Activated T-helper 2 cell treated with anti-CD3 and anti-CD28 coated beads, Interferon-gamma antibody, Interleukin-2, Interleukin-4, amounts not matched to agents 10 μg/mL and 5 μg/mL and 100 μg/mL, durations not matched to agents 14 hours and 24 hours and 36 hours (primary cell): ENCODE measurements around the gene SLC16A12. TPM values are rescaled to one million over a fixed set of nuclear protein-coding genes. Genes with fewer than 3 reads are reported as not detected.

Experiments used
- DNase-seq: peaks from one replicate; pipeline ENCODE4 v3.0.0; 2021; ENCODE audit warnings: low spot score
- H3K27ac Mint-ChIP-seq: one replicate; pipeline ENCODE4 v1.8.0; 2021; ENCODE audit warnings: mixed read lengths
- H3K27me3 Mint-ChIP-seq: one replicate; pipeline ENCODE4 v1.8.0; 2021; ENCODE audit warnings: low read depth, mixed read lengths
- H3K36me3 Mint-ChIP-seq: one replicate; pipeline ENCODE4 v1.8.0; 2021; ENCODE audit warnings: low read depth, mixed read lengths
- H3K4me1 Mint-ChIP-seq: one replicate; pipeline ENCODE4 v1.8.0; 2021; ENCODE audit warnings: low read depth, mixed read lengths
- H3K4me3 Mint-ChIP-seq: one replicate; pipeline ENCODE4 v1.8.0; 2021; ENCODE audit warnings: low read depth, mild to moderate bottlenecking, moderate library complexity, mixed read lengths
- H3K9me3 Mint-ChIP-seq: one replicate; pipeline ENCODE4 v1.8.0; 2021; ENCODE audit warnings: mixed read lengths
- intact Hi-C: fragments of 100-400 bp; cut with micrococcal nuclease; formaldehyde crosslinking; loops from one replicate; pipeline ENCODE4 v1.15.1; 2023
- total RNA-seq: library from RNA; stranded (reverse); gene quantifications from 2 replicates; pipeline ENCODE4 v1.2.3, GENCODE V29; 2022

Gene SLC16A12, protein sequence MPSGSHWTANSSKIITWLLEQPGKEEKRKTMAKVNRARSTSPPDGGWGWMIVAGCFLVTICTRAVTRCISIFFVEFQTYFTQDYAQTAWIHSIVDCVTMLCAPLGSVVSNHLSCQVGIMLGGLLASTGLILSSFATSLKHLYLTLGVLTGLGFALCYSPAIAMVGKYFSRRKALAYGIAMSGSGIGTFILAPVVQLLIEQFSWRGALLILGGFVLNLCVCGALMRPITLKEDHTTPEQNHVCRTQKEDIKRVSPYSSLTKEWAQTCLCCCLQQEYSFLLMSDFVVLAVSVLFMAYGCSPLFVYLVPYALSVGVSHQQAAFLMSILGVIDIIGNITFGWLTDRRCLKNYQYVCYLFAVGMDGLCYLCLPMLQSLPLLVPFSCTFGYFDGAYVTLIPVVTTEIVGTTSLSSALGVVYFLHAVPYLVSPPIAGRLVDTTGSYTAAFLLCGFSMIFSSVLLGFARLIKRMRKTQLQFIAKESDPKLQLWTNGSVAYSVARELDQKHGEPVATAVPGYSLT
- total RNA-seq = not detected in 2 replicates

DNA sequence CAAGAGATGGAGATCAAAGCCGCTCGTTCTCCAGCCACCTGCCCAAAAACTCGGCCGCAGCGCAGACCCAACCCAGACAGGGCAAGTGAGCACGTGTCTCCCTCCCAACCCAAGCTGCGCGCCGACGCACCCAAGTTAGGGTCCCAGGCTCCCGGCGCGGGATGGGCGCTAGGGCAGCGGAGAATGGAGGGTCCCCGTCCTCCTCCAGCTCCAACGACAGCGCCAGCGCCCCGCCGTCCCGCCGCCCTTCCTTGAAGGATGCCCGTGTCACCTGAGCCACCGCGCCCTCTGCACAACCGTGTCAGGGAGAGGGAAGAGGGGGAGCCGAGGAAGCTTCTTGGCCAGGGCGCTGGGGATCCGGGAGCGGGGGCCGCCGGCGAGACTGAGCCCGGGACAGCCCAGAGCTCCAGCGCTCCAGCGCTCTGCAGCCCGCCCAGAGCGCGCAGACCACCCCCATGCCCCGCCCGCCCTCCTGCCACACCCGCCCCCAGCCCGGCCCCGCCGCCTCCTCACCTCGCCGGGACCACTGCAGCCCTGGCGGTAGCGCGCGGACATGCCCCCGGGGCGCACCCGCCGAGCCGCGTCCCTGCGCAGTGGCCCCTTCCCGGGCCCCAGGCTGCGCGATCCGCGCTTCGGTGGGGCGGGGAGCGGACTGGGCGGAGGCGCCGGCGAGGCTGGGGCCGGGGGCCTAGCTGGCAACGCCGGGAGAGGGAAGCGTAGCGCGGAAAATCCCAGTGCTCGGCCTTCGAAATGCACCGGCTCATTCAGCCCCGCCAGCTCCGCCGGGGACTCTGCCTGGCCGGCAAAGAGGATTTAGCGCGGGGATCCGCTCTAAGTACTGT, at the start of gene SLC16A12:
SLC16A12 (minus strand) TSS at position 424 of the 842 bp plus-strand sequence. CDS start 73,016 bp downstream, outside the sequence.
- Mint-ChIP-seq H3K27me3 (peaks cover 72% of the 10 kb centered on the region), H3K9me3 (no peaks in the 10 kb centered on the region), H3K36me3 (no peaks in the 10 kb centered on the region), H3K4me1 (peaks cover 3% of the 10 kb centered on the region), H3K27ac (no peak within 1 kb of the TSS), H3K4me3 (no peak within 1 kb of the TSS)
- intact Hi-C loops = no loop called here
- no peak for DNase-seq

DNA sequence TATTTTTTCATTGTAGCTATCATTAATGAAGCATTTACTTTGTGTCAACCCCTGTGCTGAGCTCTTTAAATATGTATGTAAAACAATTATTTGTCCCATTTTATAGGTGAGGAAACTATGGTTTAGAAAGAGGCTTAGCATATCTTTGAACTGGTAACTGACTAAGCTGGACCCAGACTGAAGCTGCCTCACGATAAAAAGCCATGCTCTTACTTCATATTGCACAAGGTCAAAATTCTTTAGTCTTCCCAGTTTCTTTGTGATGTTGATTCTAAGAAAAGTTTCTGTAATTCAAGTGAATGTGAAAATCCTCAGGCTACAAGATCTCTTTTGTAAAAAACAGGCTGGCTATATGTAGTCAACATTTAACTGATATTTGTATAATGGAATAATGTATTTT, 46.6 kb upstream of the SLC16A12 start:
- H3K9me3 Mint-ChIP-seq = no peaks in the 10 kb centered on the region
- DNase-seq = no peak
- H3K36me3 Mint-ChIP-seq = peaks cover under 1% of the 10 kb centered on the region
- no peak overlapping the region for H3K4me3 Mint-ChIP-seq
- no peak overlapping the region for H3K27ac Mint-ChIP-seq
- intact Hi-C loops = no loop called here
- no peaks in the 10 kb centered on the region for H3K27me3 Mint-ChIP-seq
- no peaks in the 10 kb centered on the region for H3K4me1 Mint-ChIP-seq

DNA sequence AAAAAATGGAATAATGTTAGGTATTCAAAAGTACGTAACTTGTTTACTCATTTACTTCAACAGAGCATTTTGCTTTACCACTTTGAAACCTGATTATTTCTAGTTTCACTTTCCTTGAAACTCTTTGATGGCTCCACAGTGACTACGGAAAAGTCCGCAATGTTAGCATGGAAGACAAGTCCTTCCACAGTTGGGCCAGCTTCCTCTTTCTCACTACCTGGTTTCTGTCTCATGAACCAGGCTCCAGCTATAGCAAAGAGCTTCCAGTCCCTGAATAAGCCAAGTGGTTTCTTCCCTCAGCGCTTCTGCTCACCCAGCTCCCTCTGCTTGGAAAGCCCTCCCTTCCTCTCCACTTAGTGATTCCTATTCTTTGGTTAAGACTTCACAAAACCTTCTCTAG, 44.8 kb upstream of the SLC16A12 start:
- H3K4me3 Mint-ChIP-seq = no peak overlapping the region
- H3K27me3 Mint-ChIP-seq = no peaks in the 10 kb centered on the region
- H3K4me1 Mint-ChIP-seq = no peaks in the 10 kb centered on the region
- H3K27ac Mint-ChIP-seq = no peak overlapping the region
- no peaks in the 10 kb centered on the region for H3K9me3 Mint-ChIP-seq
- intact Hi-C loops = no loop called here
- no peak for DNase-seq
- no peaks in the 10 kb centered on the region for H3K36me3 Mint-ChIP-seq

DNA sequence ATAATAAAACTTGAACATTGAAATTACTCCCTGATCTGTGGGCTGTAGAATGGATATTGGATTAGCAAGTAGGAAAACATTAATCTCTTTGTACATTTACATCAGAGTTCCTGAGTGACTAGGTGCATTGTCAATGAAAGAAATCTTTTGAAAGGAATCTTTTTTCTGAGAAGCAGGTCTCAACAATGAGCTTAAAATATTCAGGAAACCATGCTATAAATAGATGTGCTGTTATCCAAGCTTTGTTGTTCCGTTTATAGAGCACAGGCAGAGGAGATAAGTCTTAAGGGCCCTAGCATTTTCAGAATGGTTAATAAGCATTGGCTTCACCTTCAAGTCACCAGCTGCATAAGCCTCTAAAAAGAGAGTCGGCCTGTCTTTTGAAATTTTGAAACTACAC, 41.3 kb upstream of the SLC16A12 start:
- DNase-seq = no peak
- no peaks in the 10 kb centered on the region for H3K36me3 Mint-ChIP-seq
- H3K4me1 Mint-ChIP-seq = no peaks in the 10 kb centered on the region
- H3K9me3 Mint-ChIP-seq = no peaks in the 10 kb centered on the region
- no peak overlapping the region for H3K27ac Mint-ChIP-seq
- intact Hi-C loops = no loop called here
- no peak overlapping the region for H3K4me3 Mint-ChIP-seq
- H3K27me3 Mint-ChIP-seq = no peaks in the 10 kb centered on the region

DNA sequence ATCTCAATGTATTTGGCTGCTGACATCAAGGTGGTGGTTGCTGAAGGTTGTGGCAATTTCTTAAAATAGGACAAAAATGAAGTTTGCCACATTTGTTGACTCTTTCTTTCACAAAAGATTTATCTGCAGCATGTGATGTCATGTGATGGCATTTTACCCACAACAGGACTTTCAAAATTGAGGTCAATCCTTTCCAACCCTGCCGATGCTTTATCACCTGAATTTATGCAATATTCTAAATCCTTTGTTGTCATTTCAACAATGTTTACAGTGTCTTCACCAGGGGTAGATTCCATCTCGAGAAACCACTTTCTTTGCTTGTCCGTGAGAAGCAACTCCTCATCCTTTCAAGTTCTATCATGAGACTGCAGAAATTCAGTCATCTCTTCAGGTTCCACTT, 40.6 kb upstream of the SLC16A12 start:
- intact Hi-C loops = no loop called here
- Mint-ChIP-seq H3K4me1 (no peaks in the 10 kb centered on the region), H3K27me3 (no peaks in the 10 kb centered on the region), H3K9me3 (no peaks in the 10 kb centered on the region), H3K36me3 (no peaks in the 10 kb centered on the region), H3K4me3 (no peak overlapping the region), H3K27ac (no peak overlapping the region)
- DNase-seq = no peak

DNA sequence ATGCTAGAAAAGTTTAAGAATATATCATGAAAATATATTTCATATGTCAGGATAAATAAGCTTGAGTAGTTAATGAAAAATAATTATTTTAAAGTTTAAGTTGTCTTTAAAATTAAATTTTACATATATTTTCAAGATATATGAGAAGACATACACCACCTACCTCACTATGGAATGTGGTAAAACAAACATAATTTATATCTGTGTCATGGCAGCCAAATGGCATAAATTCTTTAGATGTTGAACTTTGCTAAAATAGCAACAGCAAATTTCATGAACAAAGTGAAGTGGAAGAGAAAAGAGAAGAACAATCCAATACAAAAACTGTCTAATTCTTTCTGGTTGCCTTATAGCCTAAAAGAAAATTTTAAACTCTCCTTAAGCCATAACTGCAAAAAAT, 39.6 kb upstream of the SLC16A12 start:
- DNase-seq = no peak
- intact Hi-C loops = no loop called here
- Mint-ChIP-seq H3K27me3 (peaks cover 2% of the 10 kb centered on the region), H3K27ac (no peak overlapping the region), H3K4me1 (no peaks in the 10 kb centered on the region), H3K4me3 (no peak overlapping the region), H3K9me3 (no peaks in the 10 kb centered on the region), H3K36me3 (no peaks in the 10 kb centered on the region)

DNA sequence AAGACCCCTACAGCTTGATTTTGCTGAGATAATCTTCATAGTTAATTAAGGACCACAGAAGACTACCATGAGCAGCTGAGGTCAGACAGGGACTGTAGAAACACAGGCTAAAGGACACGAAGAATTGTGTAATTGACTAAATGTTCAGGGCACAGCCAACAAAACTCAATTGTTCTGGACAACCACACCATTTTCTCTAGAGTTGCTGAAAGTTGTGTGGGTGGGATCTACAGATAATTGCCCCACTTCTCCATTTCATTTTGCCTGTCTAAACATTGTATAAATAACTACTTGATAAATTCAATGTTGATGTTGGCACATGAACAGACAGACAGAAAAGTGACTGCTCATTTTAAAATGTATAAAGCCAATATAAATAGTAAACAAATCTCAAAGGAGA, 39.0 kb upstream of the SLC16A12 start:
- Mint-ChIP-seq H3K9me3 (no peaks in the 10 kb centered on the region), H3K4me1 (no peaks in the 10 kb centered on the region), H3K27ac (no peak overlapping the region), H3K27me3 (peaks cover 2% of the 10 kb centered on the region), H3K4me3 (no peak overlapping the region), H3K36me3 (no peaks in the 10 kb centered on the region)
- intact Hi-C loops = no loop called here
- no peak for DNase-seq

DNA sequence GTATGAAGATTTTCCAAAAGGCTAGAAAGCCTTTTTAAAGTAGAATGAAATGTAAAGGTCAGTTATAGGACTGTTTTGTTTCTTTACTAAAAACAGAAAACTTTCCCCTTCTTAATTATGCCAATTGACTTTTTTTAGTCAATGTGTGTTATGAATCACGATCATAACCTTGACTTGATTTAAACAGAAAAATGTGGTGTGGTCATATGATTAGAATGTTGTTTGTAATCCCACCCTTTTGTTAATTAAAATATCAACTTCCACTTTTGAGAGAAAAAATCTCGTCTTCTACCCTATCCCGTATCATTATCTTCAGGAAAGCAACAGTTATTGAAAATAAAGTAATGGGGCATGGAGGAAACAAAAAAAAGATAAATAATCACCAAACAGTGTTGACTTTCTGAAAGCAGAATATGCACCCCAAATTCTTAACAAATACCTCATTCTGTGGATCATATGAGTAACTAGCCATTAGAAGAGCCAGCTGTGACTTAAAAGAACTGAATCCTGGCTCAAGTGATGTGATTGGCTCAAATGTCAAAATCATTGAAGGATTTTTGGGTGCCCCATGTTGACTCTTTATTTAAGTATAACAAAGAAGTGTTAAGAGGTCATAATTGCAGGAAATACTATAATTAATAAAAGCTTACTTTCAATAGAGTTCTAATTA, 32.3 kb upstream of the SLC16A12 start:
- Mint-ChIP-seq H3K9me3 (no peaks in the 10 kb centered on the region), H3K4me1 (peaks cover 2% of the 10 kb centered on the region), H3K4me3 (no peak overlapping the region), H3K36me3 (no peaks in the 10 kb centered on the region), H3K27ac (no peak overlapping the region), H3K27me3 (peaks cover 27% of the 10 kb centered on the region)
- no peak for DNase-seq
- intact Hi-C loops = no loop called here

DNA sequence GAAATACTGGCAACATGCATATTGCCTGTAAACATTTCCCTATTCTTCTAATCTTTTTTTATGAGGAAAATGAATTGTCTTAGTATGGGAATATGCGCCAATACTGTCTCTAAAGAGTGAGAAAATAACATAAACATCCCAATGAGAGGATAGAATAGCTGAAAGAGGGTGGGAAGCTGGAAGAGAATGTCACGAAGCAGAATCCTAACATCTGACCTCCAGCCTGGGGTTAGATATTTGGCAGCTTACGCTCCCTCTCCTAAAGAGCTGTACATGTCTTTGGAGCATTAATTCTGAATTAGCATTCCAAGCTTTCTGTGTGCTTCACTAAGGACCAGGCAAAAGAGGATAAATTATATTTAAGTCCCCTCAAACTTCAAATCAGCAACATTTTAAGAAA, 31.6 kb upstream of the SLC16A12 start:
- H3K9me3 Mint-ChIP-seq = no peaks in the 10 kb centered on the region
- intact Hi-C loops = no loop called here
- peaks cover 30% of the 10 kb centered on the region for H3K27me3 Mint-ChIP-seq
- peaks cover 2% of the 10 kb centered on the region for H3K4me1 Mint-ChIP-seq
- H3K36me3 Mint-ChIP-seq = no peaks in the 10 kb centered on the region
- no peak for DNase-seq
- no peak overlapping the region for H3K27ac Mint-ChIP-seq
- no peak overlapping the region for H3K4me3 Mint-ChIP-seq

DNA sequence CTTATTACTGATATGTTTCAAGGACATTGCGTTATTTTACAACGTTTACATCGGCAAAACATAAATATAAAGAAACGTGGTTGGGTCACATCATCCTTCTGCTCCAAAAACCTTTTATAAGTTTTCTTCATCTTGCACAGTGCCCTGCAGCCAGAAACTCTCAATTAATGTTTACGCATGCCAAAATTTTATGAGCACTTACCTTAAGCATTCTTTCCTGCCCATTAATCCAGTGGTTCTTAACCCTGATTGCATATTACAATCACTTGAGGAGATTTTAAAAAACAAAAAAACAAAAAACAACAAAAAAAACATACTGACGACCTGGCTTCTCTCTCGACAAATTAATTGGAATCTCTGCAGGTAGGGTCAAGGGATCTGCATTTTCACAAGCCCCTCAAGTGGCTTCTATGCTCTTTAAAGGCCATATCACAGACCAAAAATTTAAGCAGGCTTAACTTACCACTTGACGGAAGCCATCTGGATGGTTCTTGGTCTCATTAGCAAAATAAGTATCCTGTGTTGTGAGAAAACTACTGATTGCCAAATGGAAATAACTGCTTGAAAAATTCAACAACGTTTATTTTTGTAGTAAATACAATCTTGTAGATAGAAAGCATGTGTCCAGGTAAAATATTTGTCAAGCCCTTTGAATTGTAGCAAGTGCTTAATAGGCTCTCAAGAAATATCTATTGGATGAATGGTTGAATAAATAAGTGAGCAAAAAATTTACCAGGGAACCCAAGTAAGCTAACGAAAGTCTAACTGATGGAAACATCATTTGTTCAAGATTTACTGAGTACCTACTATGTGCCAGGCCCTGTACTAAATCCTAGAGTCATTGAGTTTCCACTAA, 30.9 kb upstream of the SLC16A12 start:
- intact Hi-C loops = no loop called here

DNA sequence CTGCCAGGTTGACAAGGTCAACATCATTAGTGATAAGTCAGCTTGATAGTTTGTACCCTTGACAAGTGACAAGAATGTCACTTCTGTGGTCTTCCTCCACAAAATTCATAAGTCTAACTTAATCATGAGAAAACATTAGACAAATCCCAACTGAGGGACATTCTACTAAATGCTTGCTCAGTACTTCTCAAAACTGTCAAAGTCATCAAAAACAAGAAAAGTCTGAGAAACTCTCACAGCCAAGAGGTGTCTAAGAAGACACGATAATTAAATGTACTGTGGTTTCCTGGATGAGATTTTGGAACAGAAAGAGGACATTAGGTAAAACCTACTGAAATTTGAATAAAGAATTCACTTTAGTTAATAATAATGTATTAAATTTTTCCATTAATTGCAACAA, 29.8 kb upstream of the SLC16A12 start:
- Mint-ChIP-seq H3K9me3 (no peaks in the 10 kb centered on the region), H3K27ac (no peak overlapping the region), H3K4me3 (no peak overlapping the region), H3K36me3 (no peaks in the 10 kb centered on the region), H3K27me3 (peaks cover 34% of the 10 kb centered on the region), H3K4me1 (peaks cover 2% of the 10 kb centered on the region)
- no peak for DNase-seq
- intact Hi-C loops = no loop called here

More for the DNA sequence above, 30.9 kb upstream of the SLC16A12 start:
- Mint-ChIP-seq H3K36me3 (no peaks in the 10 kb centered on the region), H3K4me3 (no peak overlapping the region), H3K27me3 (peaks cover 33% of the 10 kb centered on the region), H3K27ac (no peak overlapping the region), H3K9me3 (no peaks in the 10 kb centered on the region), H3K4me1 (peaks cover 2% of the 10 kb centered on the region)
- DNase-seq = no peak
